GM23248 (cell line): ENCODE results near the gene KREMEN1. TPM values are rescaled to one million over a fixed set of nuclear protein-coding genes. Genes with fewer than 3 reads are reported as not detected.

Source experiments
- DNase-seq: peaks from one replicate; pipeline ENCODE4 v3.0.0-alpha.2; 2015
- H2AFZ ChIP-seq: fragments of 200-600 bp; sonication (generic); 2 replicates; pipeline ENCODE4 v1.6.1; 2016; ENCODE audit warnings: antibody characterized with exemption
- H3F3A ChIP-seq: fragments of 200-600 bp; sonication (generic); 2 replicates; pipeline ENCODE4 v1.6.1; 2016; ENCODE audit warnings: mild to moderate bottlenecking, antibody characterized with exemption, mixed run types; ENCODE audit not compliant: insufficient read depth
- H3K27ac ChIP-seq: fragments of 200-600 bp; sonication (generic); 2 replicates; pipeline ENCODE4 v1.5.1; 2016; ENCODE audit warnings: mild to moderate bottlenecking
- H3K27me3 ChIP-seq: fragments of 200-600 bp; sonication (generic); replicated peaks from 2 replicates; pipeline ENCODE4 v1.6.1; 2016; ENCODE audit warnings: mild to moderate bottlenecking; ENCODE audit not compliant: insufficient read depth
- H3K36me3 ChIP-seq: fragments of 200-600 bp; sonication (generic); 2 replicates; pipeline ENCODE4 v1.6.1; 2016; ENCODE audit warnings: low read depth, mild to moderate bottlenecking
- H3K4me1 ChIP-seq: fragments of 200-600 bp; sonication (generic); 2 replicates; pipeline ENCODE4 v1.6.1; 2016; ENCODE audit warnings: mild to moderate bottlenecking; ENCODE audit not compliant: insufficient read depth
- H3K4me2 ChIP-seq: fragments of 200-600 bp; sonication (generic); one replicate; pipeline ENCODE4 v1.6.1; 2016; ENCODE audit warnings: mild to moderate bottlenecking; ENCODE audit not compliant: unreplicated experiment
- H3K4me3 ChIP-seq: fragments of 200-600 bp; sonication (generic); 2 replicates; pipeline ENCODE4 v1.5.1; 2016; ENCODE audit warnings: mild to moderate bottlenecking
- H3K79me2 ChIP-seq: fragments of 200-600 bp; sonication (generic); 2 replicates; pipeline ENCODE4 v1.6.1; 2016; ENCODE audit warnings: mild to moderate bottlenecking; ENCODE audit not compliant: insufficient read depth
- H3K9ac ChIP-seq: fragments of 200-600 bp; sonication (generic); 2 replicates; pipeline ENCODE4 v1.6.1; 2016; ENCODE audit warnings: mild to moderate bottlenecking
- H3K9me2 ChIP-seq: fragments of 200-600 bp; sonication (generic); 2 replicates; pipeline ENCODE4 v1.6.1; 2016; ENCODE audit warnings: mixed run types, mild to moderate bottlenecking, moderate library complexity; ENCODE audit not compliant: insufficient read depth
- H3K9me3 ChIP-seq: fragments of 200-600 bp; sonication (generic); one replicate; pipeline ENCODE4 v1.6.1; 2017; ENCODE audit warnings: low read depth
- H4K20me1 ChIP-seq: fragments of 200-600 bp; sonication (generic); 2 replicates; pipeline ENCODE4 v1.6.0; 2016; ENCODE audit not compliant: insufficient read depth
- EZH2 ChIP-seq: fragments of 200-600 bp; sonication (generic); IDR thresholded peaks from 2 replicates; pipeline ENCODE4 v1.6.1; 2018; ENCODE audit warnings: antibody characterized with exemption, mild to moderate bottlenecking; ENCODE audit not compliant: insufficient read depth, poor library complexity, severe bottlenecking
- EZH2phosphoT487 ChIP-seq: fragments of 200-600 bp; sonication (generic); IDR thresholded peaks from 2 replicates; pipeline ENCODE4 v1.6.1; 2018; ENCODE audit warnings: antibody characterized with exemption, moderate library complexity, mild to moderate bottlenecking, low read depth; ENCODE audit not compliant: insufficient read depth
- WGBS, 2 experiments: methylation state at CpG; one replicate each; pipeline ENCODE4 v1.1.6; 2015 to 2017; ENCODE audit warnings: low lambda C conversion rate in 2 of 2, low coverage in 1 of 2; ENCODE audit errors: missing lambda C conversion rate in 2 of 2; 5-methylcytosine and 5-hydroxymethylcytosine counted together
- in situ Hi-C: fragments of 300-500 bp; cut with MboI; formaldehyde crosslinking; loops from 2 replicates; pipeline ENCODE4 v1.15.0; 2020
- polyA plus RNA-seq: library from polyadenylated mRNA; unstranded; fragments of >200 nt; fragmentation: Nextera tagmentation; extraction: Ambion mirVana; gene quantifications from 2 replicates; pipeline ENCODE4 v1.2.1, GENCODE V29; 2016
- total RNA-seq: library from RNA; depleted of rRNA; stranded (reverse); fragments of >200 nt; shearing (Covaris generic); gene quantifications from 2 replicates; pipeline ENCODE4 v1.2.3, GENCODE V29; 2014

The KREMEN1 gene
- total and polyA plus RNA-seq, 2 experiments from 2014 or later, result 4.3 to 4.4 TPM

- Histone ChIP-seq H3K27ac (no peak overlapping the region), H3K4me1 (peaks cover 8% of the 10 kb centered on the region; the same call in 1 of the 2 replicates), H3K9me2 (no peaks in the 10 kb centered on the region), H3K36me3 (no peaks in the 10 kb centered on the region), H3K4me3 (peak overlapping the region; percentile 65), H2AFZ (peak overlapping the region; percentile 72), H3K27me3 (no peaks in the 10 kb centered on the region), H3F3A (peaks cover 3% of the 10 kb centered on the region; the same call in 1 of the 2 replicates), H3K4me2 (peak overlapping the region; percentile 82), H3K79me2 (no peaks in the 10 kb centered on the region), H4K20me1 (no peaks in the 10 kb centered on the region), H3K9me3 (no peaks in the 10 kb centered on the region), H3K9ac (peak overlapping the region; percentile 25; the same call in 1 of the 2 replicates)
- in situ Hi-C loops, result no loop called here
- DNase-seq, result peak; percentile 61
- no peak for TF ChIP-seq EZH2phosphoT487
- no peak for TF ChIP-seq EZH2
- 1 to 4% methylated on average over 31 to 43 of the region's 60 CpGs for WGBS, 2 experiments
These were observed 1.4 kb upstream of the KREMEN1 start for GRCh38 chr22:29071261-29072045.

- H3K9me3 ChIP-seq, result no peaks in the 10 kb centered on the region
- H3K4me1 ChIP-seq, result peaks cover 8% of the 10 kb centered on the region; the same call in 1 of the 2 replicates
- H3K4me2 ChIP-seq, result peak overlapping the region; percentile 82
- H3K27ac ChIP-seq, result no peak overlapping the region
- no peaks in the 10 kb centered on the region for H3K27me3 ChIP-seq
- peak overlapping the region; percentile 72 for H2AFZ ChIP-seq
- 30 to 38% methylated on average over 20 to 26 of the region's 41 CpGs for WGBS, 2 experiments
- no peaks in the 10 kb centered on the region for H3K36me3 ChIP-seq
- H3K4me3 ChIP-seq, result peak overlapping the region; percentile 65
- no peaks in the 10 kb centered on the region for H3K9me2 ChIP-seq
- H3K79me2 ChIP-seq, result no peaks in the 10 kb centered on the region
- DNase-seq, result peak; percentile 92
- no peak overlapping the region for H3K9ac ChIP-seq
- in situ Hi-C loops, result no loop called here
- TF ChIP-seq EZH2phosphoT487 (no peak), EZH2 (no peak)
- peaks cover 3% of the 10 kb centered on the region; the same call in 1 of the 2 replicates for H3F3A ChIP-seq
- H4K20me1 ChIP-seq, result no peaks in the 10 kb centered on the region
These were observed 449 bp upstream of the KREMEN1 start for GRCh38 chr22:29072193-29072978.

- no peaks in the 10 kb centered on the region for H3K9me3 ChIP-seq
- peak overlapping the region; percentile 76 for H2AFZ ChIP-seq
- H4K20me1 ChIP-seq, result no peaks in the 10 kb centered on the region
- no peaks in the 10 kb centered on the region for H3K9me2 ChIP-seq
- in situ Hi-C loops, result no loop called here
- TF ChIP-seq EZH2phosphoT487 (no peak), EZH2 (no peak)
- H3K79me2 ChIP-seq, result no peaks in the 10 kb centered on the region
- no peaks in the 10 kb centered on the region for H3K27me3 ChIP-seq
- peaks cover 8% of the 10 kb centered on the region; the same call in 1 of the 2 replicates for H3K4me1 ChIP-seq
- peak overlapping the region; percentile 74 for H3K4me2 ChIP-seq
- peak; percentile 68 for DNase-seq
- H3K27ac ChIP-seq, result no peak overlapping the region
- peak overlapping the region; percentile 56 for H3K9ac ChIP-seq
- WGBS, 2 experiments, result 7 to 8% methylated on average over 24 to 53 of the region's 53 CpGs
- peaks cover 3% of the 10 kb centered on the region; the same call in 1 of the 2 replicates for H3F3A ChIP-seq
- peak overlapping the region; percentile 70 for H3K4me3 ChIP-seq
- H3K36me3 ChIP-seq, result no peaks in the 10 kb centered on the region
These were observed 912 bp downstream of the KREMEN1 start for GRCh38 chr22:29073618-29074275.

- H3K4me3 ChIP-seq, result peak overlapping the region; percentile 70; the same call in 1 of the 2 replicates
- H2AFZ ChIP-seq, result peak overlapping the region; percentile 76
- H3K9me3 ChIP-seq, result no peaks in the 10 kb centered on the region
- no peaks in the 10 kb centered on the region for H4K20me1 ChIP-seq
- no peak overlapping the region for H3K9ac ChIP-seq
- DNase-seq, result peak; percentile 13
- no peaks in the 10 kb centered on the region for H3K79me2 ChIP-seq
- peaks cover 3% of the 10 kb centered on the region; the same call in 1 of the 2 replicates for H3F3A ChIP-seq
- no peaks in the 10 kb centered on the region for H3K9me2 ChIP-seq
- TF ChIP-seq EZH2 (no peak), EZH2phosphoT487 (no peak)
- H3K4me1 ChIP-seq, result peaks cover 8% of the 10 kb centered on the region; the same call in 1 of the 2 replicates
- in situ Hi-C loops, result no loop called here
- peak overlapping the region; percentile 74 for H3K4me2 ChIP-seq
- WGBS, 2 experiments, result 33 to 38% methylated on average over 10 of the region's 10 CpGs
- no peak overlapping the region for H3K27ac ChIP-seq
- no peaks in the 10 kb centered on the region for H3K36me3 ChIP-seq
- no peaks in the 10 kb centered on the region for H3K27me3 ChIP-seq
These were observed 1.5 kb downstream of the KREMEN1 start for GRCh38 chr22:29074276-29074772.
